Neuronal stem cell (in vitro differentiated cells): ENCODE results near the gene LINC00632.

Experiments used
- DNase-seq: peaks from one replicate; pipeline ENCODE4 v3.0.0-alpha.2; 2013; ENCODE audit warnings: low spot score
- H2AFZ ChIP-seq: one replicate; pipeline ENCODE4 v1.6.1; 2013; ENCODE audit warnings: mild to moderate bottlenecking, low read length, inconsistent platforms
- H2AK5ac ChIP-seq: 2 replicates; pipeline ENCODE4 v1.6.1; 2013; ENCODE audit warnings: low read depth, mild to moderate bottlenecking, inconsistent platforms, low read length, moderate library complexity, mixed read lengths
- H2BK120ac ChIP-seq: 2 replicates; pipeline ENCODE4 v1.6.1; 2013; ENCODE audit warnings: low read depth, mild to moderate bottlenecking, inconsistent platforms, low read length, moderate library complexity, mixed read lengths
- H2BK12ac ChIP-seq: one replicate; pipeline ENCODE4 v1.6.1; 2013; ENCODE audit warnings: low read length, inconsistent platforms
- H2BK15ac ChIP-seq: 2 replicates; pipeline ENCODE4 v1.6.1; 2013; ENCODE audit warnings: mild to moderate bottlenecking, low read length, inconsistent platforms, mixed read lengths
- H2BK5ac ChIP-seq: one replicate; pipeline ENCODE4 v1.6.1; 2013; ENCODE audit warnings: inconsistent platforms, mild to moderate bottlenecking, low read length, moderate library complexity
- H3K14ac ChIP-seq: one replicate; pipeline ENCODE4 v1.6.1; 2013; ENCODE audit warnings: low read length, inconsistent platforms
- H3K18ac ChIP-seq: 2 replicates; pipeline ENCODE4 v1.6.1; 2013; ENCODE audit warnings: low read length, inconsistent platforms
- H3K23ac ChIP-seq: 2 replicates; pipeline ENCODE4 v1.6.1; 2013; ENCODE audit warnings: low read depth, mild to moderate bottlenecking, mixed read lengths, low read length, inconsistent platforms; ENCODE audit not compliant: poor library complexity
- H3K27ac ChIP-seq: replicated peaks from 3 replicates; pipeline ENCODE4 v1.5.1; 2013; ENCODE audit warnings: low read length, inconsistent platforms
- H3K27me3 ChIP-seq, 3 experiments: 2 replicates each; pipeline ENCODE4 v1.6.1; 2013; ENCODE audit warnings: low read length in 3 of 3, mild to moderate bottlenecking in 2 of 3, inconsistent platforms in 1 of 3, low read depth in 1 of 3, mixed read lengths in 1 of 3, moderate library complexity in 1 of 3; ENCODE audit not compliant: control insufficient read depth in 3 of 3, insufficient read depth in 3 of 3
- H3K36me3 ChIP-seq, 2 donors: replicated peaks in 1 of 2; 2 replicates each; pipeline ENCODE4 v1.6.1; 2013; ENCODE audit warnings: low read length in 2 of 2; ENCODE audit not compliant: control insufficient read depth in 2 of 2, insufficient read depth in 2 of 2
- H3K4ac ChIP-seq: 2 replicates; pipeline ENCODE4 v1.6.1; 2013; ENCODE audit warnings: inconsistent platforms, mild to moderate bottlenecking, low read length, moderate library complexity
- H3K4me1 ChIP-seq, 2 donors: 1 replicate in 1 of 2; 2 replicates in 1 of 2; pipeline ENCODE4 v1.6.1; 2013; ENCODE audit warnings: low read length in 2 of 2, low read depth in 1 of 2; ENCODE audit not compliant: control insufficient read depth in 2 of 2, insufficient read depth in 1 of 2
- H3K4me2 ChIP-seq: one replicate; pipeline ENCODE4 v1.6.1; 2013; ENCODE audit warnings: mild to moderate bottlenecking, low read length, inconsistent platforms; ENCODE audit not compliant: insufficient read depth, poor library complexity, severe bottlenecking
- H3K4me3 ChIP-seq, 2 donors: 2 replicates each; pipeline ENCODE4 v1.5.1; 2013; ENCODE audit warnings: low read length in 2 of 2, mild to moderate bottlenecking in 2 of 2, inconsistent platforms in 1 of 2, moderate library complexity in 1 of 2
- H3K79me1 ChIP-seq: one replicate; pipeline ENCODE4 v1.6.1; 2013; ENCODE audit warnings: low read depth, mild to moderate bottlenecking, inconsistent platforms, low read length, moderate library complexity
- H3K9ac ChIP-seq: one replicate; pipeline ENCODE4 v1.6.1; 2013; ENCODE audit warnings: mild to moderate bottlenecking, low read depth, low read length, inconsistent platforms; ENCODE audit not compliant: poor library complexity
- H3K9me3 ChIP-seq, 2 donors: replicated peaks in 1 of 2; 2 replicates each; pipeline versions ENCODE3 to v1.6.1; 2013; ENCODE audit warnings: low read length in 2 of 2, mild to moderate bottlenecking in 2 of 2, inconsistent platforms in 1 of 2, low read depth in 1 of 2, mixed read lengths in 1 of 2, moderate library complexity in 1 of 2; ENCODE audit not compliant: control insufficient read depth in 2 of 2, insufficient read depth in 1 of 2
- H4K8ac ChIP-seq: one replicate; pipeline ENCODE4 v1.6.1; 2013; ENCODE audit warnings: low read depth, mild to moderate bottlenecking, inconsistent platforms, low read length, moderate library complexity
- H4K91ac ChIP-seq: one replicate; pipeline ENCODE4 v1.6.1; 2013; ENCODE audit warnings: low read length, low read depth, mild to moderate bottlenecking, inconsistent platforms; ENCODE audit not compliant: poor library complexity
- WGBS, 2 donors: extraction: QIAGEN DNeasy Blood & Tissue Kit; methylation state at CpG; one replicate each; pipeline ENCODE4 v1.1.7; 2013; ENCODE audit warnings: missing lambda C conversion rate in 2 of 2, mixed read lengths in 1 of 2; ENCODE audit not compliant: insufficient read length in 2 of 2, insufficient replicate concordance in 1 of 2; ENCODE audit errors: extremely low coverage in 2 of 2; 5-methylcytosine and 5-hydroxymethylcytosine counted together

LINC00632 gene

GRCh38 chrX:140767646-140768045 lies 58.1 kb downstream of the LINC00632 start:
- Histone ChIP-seq H2BK15ac (no peak overlapping the region), H3K36me3 (peaks cover 0 to 9% of the 10 kb centered on the region in 2 donors), H3K9me3 (no peaks in the 10 kb centered on the region), H2AFZ (no peak overlapping the region), H2BK120ac (no peak overlapping the region), H3K4ac (no peak overlapping the region), H2AK5ac (no peak overlapping the region), H3K27ac (no peak overlapping the region), H4K8ac (no peak overlapping the region), H3K4me2 (no peak overlapping the region), H2BK12ac (no peak overlapping the region), H3K4me1 (no peaks in the 10 kb centered on the region), H3K18ac (no peak overlapping the region), H3K79me1 (no peaks in the 10 kb centered on the region), H4K91ac (no peak overlapping the region), H3K14ac (no peak overlapping the region), H3K4me3 (no peak overlapping the region), H3K23ac (no peak overlapping the region), H2BK5ac (no peak overlapping the region), H3K27me3 (no peaks in the 10 kb centered on the region), H3K9ac (no peak overlapping the region)
- DNase-seq: no peak
- no CpG with 5 or more reads among the region's 3 CpGs for WGBS, 2 donors

GRCh38 chrX:140775211-140775610 lies 65.7 kb downstream of the LINC00632 start:
- Histone ChIP-seq H2BK12ac (no peak overlapping the region), H3K4me2 (no peak overlapping the region), H3K4me1 (no peaks in the 10 kb centered on the region), H2BK5ac (no peak overlapping the region), H3K79me1 (no peaks in the 10 kb centered on the region), H4K8ac (no peak overlapping the region), H3K36me3 (peaks cover 2 to 39% of the 10 kb centered on the region in 2 donors), H2BK15ac (no peak overlapping the region), H2AFZ (no peak overlapping the region), H3K14ac (no peak overlapping the region), H3K27ac (no peak overlapping the region), H3K4me3 (no peak overlapping the region), H2AK5ac (no peak overlapping the region), H3K9me3 (no peaks in the 10 kb centered on the region), H3K4ac (no peak overlapping the region), H4K91ac (no peak overlapping the region), H2BK120ac (no peak overlapping the region), H3K9ac (no peak overlapping the region), H3K18ac (no peak overlapping the region), H3K27me3 (no peaks in the 10 kb centered on the region), H3K23ac (no peak overlapping the region)
- DNase-seq: no peak
- WGBS, 2 donors: no CpG with 5 or more reads among the region's 4 CpGs

- no peak overlapping the region for H2AFZ ChIP-seq
Measured at GRCh38 chrX:140776320-140776719, 66.8 kb downstream of the LINC00632 start.

GRCh38 chrX:140794642-140795041 lies 85.1 kb downstream of the LINC00632 start:
- H2BK5ac ChIP-seq: no peak overlapping the region
- no peak overlapping the region for H3K4me3 ChIP-seq
- no peak overlapping the region for H3K27ac ChIP-seq
- H3K4me1 ChIP-seq: no peaks in the 10 kb centered on the region
- H3K9me3 ChIP-seq: no peaks in the 10 kb centered on the region
- H4K8ac ChIP-seq: no peak overlapping the region
- no peak overlapping the region for H2AK5ac ChIP-seq
- no peaks in the 10 kb centered on the region for H3K27me3 ChIP-seq
- no peak overlapping the region for H3K18ac ChIP-seq
- H3K36me3 ChIP-seq: no peaks in the 10 kb centered on the region
- H3K23ac ChIP-seq: no peak overlapping the region
- no peak overlapping the region for H2AFZ ChIP-seq
- H2BK12ac ChIP-seq: no peak overlapping the region
- H3K14ac ChIP-seq: no peak overlapping the region
- DNase-seq: no peak
- H4K91ac ChIP-seq: no peak overlapping the region
- no peak overlapping the region for H2BK120ac ChIP-seq
- H3K4me2 ChIP-seq: no peak overlapping the region
- no peak overlapping the region for H3K4ac ChIP-seq
- no peak overlapping the region for H2BK15ac ChIP-seq
- H3K79me1 ChIP-seq: no peaks in the 10 kb centered on the region
- no peak overlapping the region for H3K9ac ChIP-seq
- no CpG with 5 or more reads among the region's 5 CpGs for WGBS, 2 donors

More at GRCh38 chrX:140776320-140776719, 66.8 kb downstream of the LINC00632 start:
- no peaks in the 10 kb centered on the region for H3K27me3 ChIP-seq
- no peak overlapping the region for H2AK5ac ChIP-seq
- no CpG with 5 or more reads among the region's 31 CpGs for WGBS, 2 donors
- no peaks in the 10 kb centered on the region for H3K9me3 ChIP-seq
- H4K8ac ChIP-seq: no peak overlapping the region
- no peak overlapping the region for H3K18ac ChIP-seq
- H2BK120ac ChIP-seq: no peak overlapping the region
- H3K4me1 ChIP-seq: no peaks in the 10 kb centered on the region
- no peaks in the 10 kb centered on the region for H3K79me1 ChIP-seq
- H3K14ac ChIP-seq: no peak overlapping the region
- H3K4me3 ChIP-seq: no peak overlapping the region
- H3K9ac ChIP-seq: no peak overlapping the region
- H3K27ac ChIP-seq: no peak overlapping the region
- no peak overlapping the region for H2BK5ac ChIP-seq
- no peak overlapping the region for H3K4me2 ChIP-seq
- H3K36me3 ChIP-seq: peaks cover 2 to 39% of the 10 kb centered on the region in 2 donors
- H3K23ac ChIP-seq: no peak overlapping the region
- no peak overlapping the region for H2BK15ac ChIP-seq
- no peak for DNase-seq
- no peak overlapping the region for H3K4ac ChIP-seq
- H2BK12ac ChIP-seq: no peak overlapping the region
- no peak overlapping the region for H4K91ac ChIP-seq
